ENCODE data around the gene RAB40B.

DNA sequence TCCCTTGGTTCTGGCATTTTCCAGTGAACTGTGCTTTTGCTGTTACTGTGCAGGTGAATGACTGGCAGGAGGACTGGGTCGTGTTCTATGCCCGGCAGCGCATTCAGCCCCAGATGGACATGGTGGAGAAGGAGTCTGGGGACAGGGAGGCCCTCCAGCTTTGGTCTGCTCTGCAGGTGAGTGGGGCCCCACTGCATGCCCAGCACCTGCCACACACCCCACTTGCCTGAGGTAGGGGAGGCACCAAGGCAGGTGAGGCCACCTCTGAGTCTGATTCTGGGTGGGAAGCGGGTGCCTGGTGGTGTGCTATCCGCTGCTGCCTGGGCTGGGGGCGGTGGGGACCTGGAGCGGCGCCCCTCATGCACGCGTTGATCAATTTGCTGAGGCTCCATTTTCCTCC is 27.9 kb upstream of the RAB40B start:
- TF ChIP-seq, protein P1, sequence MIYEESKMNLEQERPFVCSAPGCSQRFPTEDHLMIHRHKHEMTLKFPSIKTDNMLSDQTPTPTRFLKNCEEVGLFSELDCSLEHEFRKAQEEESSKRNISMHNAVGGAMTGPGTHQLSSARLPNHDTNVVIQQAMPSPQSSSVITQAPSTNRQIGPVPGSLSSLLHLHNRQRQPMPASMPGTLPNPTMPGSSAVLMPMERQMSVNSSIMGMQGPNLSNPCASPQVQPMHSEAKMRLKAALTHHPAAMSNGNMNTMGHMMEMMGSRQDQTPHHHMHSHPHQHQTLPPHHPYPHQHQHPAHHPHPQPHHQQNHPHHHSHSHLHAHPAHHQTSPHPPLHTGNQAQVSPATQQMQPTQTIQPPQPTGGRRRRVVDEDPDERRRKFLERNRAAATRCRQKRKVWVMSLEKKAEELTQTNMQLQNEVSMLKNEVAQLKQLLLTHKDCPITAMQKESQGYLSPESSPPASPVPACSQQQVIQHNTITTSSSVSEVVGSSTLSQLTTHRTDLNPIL (CRISPR knock-in tag; IDR thresholded peaks at IDR 0.05; ENCODE audit: low read depth) = no peak
- TF ChIP-seq TOX (CRISPR knock-in tag; IDR thresholded peaks at IDR 0.05; ENCODE audit: borderline replicate concordance) (no peak), ZFP3 (CRISPR knock-in tag; IDR thresholded peaks at IDR 0.05) (no peak)

All from SK-N-SH treated with all-trans-retinoic acid at 6 μM for 48 hours (cell line).